Measurements from ENCODE around the gene TTLL10. TPM values are rescaled to one million over a fixed set of nuclear protein-coding genes. Genes with fewer than 3 reads are reported as not detected.

TTLL10 gene
- total RNA-seq, 2 donors from 2014 or later = not detected

DNA sequence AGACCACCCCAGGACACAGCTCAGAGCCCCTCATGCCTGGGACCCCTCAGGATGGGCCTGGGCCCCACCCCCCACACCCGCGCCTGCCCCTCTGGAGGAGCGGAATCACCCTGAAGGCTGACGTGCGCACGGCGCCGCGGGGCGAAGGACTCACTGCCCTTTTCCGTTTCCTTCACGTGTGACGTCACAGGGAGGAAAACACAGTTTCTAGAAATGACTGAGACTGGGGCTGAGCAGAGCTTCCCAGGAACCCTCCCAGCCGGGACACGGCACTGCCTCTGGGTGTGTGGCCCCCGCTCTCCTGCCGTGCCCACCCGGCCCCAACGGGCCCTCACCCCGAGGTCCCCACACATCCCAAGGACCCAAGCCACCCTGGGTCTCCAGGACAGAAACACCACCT is 45.7 kb downstream of the TTLL10 start:
- ATAC-seq (ENCODE audit: insufficient number of reproducible peaks, low FRiP score, low read depth) = no peak
- Histone ChIP-seq H3K9me3 (no peaks in the 10 kb centered on the region), H3K27ac (no peak overlapping the region), H3K27me3 (replicated peaks; ENCODE audit: insufficient read depth) (no peaks in the 10 kb centered on the region), H3K4me3 (no peak overlapping the region), H3K36me3 (peaks cover 52% of the 10 kb centered on the region), H3K4me1 (ENCODE audit: control insufficient read depth in 1 of 2, low read depth in 2 of 2) (no peaks in the 10 kb centered on the region)
- TF ChIP-seq, protein P1, sequence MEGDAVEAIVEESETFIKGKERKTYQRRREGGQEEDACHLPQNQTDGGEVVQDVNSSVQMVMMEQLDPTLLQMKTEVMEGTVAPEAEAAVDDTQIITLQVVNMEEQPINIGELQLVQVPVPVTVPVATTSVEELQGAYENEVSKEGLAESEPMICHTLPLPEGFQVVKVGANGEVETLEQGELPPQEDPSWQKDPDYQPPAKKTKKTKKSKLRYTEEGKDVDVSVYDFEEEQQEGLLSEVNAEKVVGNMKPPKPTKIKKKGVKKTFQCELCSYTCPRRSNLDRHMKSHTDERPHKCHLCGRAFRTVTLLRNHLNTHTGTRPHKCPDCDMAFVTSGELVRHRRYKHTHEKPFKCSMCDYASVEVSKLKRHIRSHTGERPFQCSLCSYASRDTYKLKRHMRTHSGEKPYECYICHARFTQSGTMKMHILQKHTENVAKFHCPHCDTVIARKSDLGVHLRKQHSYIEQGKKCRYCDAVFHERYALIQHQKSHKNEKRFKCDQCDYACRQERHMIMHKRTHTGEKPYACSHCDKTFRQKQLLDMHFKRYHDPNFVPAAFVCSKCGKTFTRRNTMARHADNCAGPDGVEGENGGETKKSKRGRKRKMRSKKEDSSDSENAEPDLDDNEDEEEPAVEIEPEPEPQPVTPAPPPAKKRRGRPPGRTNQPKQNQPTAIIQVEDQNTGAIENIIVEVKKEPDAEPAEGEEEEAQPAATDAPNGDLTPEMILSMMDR (IDR thresholded peaks at IDR 0.05) = no peak
- no peak for DNase-seq (ENCODE audit: low spot score)

DNA sequence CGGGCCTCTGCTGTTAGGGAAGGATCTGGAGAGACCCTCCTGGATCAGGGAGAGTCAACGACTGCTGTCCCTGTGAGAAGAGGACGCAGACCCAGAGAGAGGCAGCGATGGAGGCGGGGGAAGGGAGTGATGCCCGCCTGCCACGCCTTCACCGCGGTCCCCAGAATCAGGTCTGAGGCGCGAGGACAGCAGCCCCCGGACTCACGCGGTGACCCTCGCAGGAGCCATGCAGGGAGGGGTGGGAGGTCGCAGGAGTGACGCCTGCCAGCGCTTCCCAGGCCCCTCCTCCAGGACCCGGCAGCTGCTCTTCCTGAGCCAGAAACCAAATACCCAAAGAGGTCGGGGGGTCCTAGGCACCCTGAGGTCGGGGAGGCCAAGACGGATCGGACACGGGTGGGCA is 46.5 kb downstream of the TTLL10 start:
- Histone ChIP-seq H3K27me3 (replicated peaks; ENCODE audit: insufficient read depth) (no peaks in the 10 kb centered on the region), H3K4me1 (ENCODE audit: control insufficient read depth in 1 of 2, low read depth in 2 of 2) (no peaks in the 10 kb centered on the region), H3K4me3 (no peak overlapping the region), H3K9me3 (no peaks in the 10 kb centered on the region), H3K36me3 (peaks cover 59% of the 10 kb centered on the region), H3K27ac (no peak overlapping the region)
- DNase-seq (ENCODE audit: low spot score) = no peak
- TF ChIP-seq, protein P1 (IDR thresholded peaks at IDR 0.05) = no peak
- no peak for ATAC-seq (ENCODE audit: insufficient number of reproducible peaks, low FRiP score, low read depth)

DNA sequence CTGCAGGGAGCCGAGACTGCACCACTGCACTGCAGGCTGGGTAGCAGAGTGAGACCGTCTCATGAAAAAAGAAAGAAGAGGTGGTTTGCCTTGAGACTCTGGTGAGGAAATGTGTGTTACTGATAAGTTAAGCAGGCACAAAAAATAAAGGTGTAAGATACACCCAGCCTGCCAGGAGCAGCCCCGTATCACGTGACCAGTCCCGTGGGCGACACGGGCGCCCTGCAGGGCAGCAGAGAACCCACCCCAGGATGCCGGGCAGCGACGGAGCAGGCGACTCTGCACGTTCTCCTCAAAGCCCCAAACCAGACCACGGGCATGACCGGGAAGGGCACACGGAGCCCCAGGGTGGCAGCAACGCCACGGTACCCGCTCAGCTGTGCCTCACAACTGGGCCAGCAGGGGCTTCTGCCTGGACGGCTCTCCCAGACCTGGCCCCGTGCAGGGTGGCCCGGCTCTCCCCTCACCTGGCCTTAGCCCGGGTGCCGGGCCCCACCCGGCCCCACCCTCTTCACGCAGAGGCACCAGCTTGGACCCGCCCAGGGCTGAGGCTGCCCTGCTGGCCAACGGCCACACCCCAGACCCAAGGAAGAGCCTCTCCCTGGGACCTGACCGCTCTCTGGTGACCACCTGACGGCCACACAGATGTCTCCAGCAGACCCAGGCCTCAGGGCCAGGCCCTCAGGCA is 48.4 kb downstream of the TTLL10 start:
- no peaks in the 10 kb centered on the region for H3K9me3 ChIP-seq
- no peak overlapping the region for H3K27ac ChIP-seq
- ATAC-seq (ENCODE audit: insufficient number of reproducible peaks, low FRiP score, low read depth) = no peak
- H3K36me3 ChIP-seq = peaks cover 59% of the 10 kb centered on the region
- DNase-seq (ENCODE audit: low spot score) = no peak
- no peaks in the 10 kb centered on the region for H3K4me1 ChIP-seq (ENCODE audit: control insufficient read depth in 1 of 2, low read depth in 2 of 2)
- no peaks in the 10 kb centered on the region for H3K27me3 ChIP-seq (replicated peaks; ENCODE audit: insufficient read depth)
- H3K4me3 ChIP-seq = no peak overlapping the region
- TF ChIP-seq, protein P1 (IDR thresholded peaks at IDR 0.05) = no peak

DNA sequence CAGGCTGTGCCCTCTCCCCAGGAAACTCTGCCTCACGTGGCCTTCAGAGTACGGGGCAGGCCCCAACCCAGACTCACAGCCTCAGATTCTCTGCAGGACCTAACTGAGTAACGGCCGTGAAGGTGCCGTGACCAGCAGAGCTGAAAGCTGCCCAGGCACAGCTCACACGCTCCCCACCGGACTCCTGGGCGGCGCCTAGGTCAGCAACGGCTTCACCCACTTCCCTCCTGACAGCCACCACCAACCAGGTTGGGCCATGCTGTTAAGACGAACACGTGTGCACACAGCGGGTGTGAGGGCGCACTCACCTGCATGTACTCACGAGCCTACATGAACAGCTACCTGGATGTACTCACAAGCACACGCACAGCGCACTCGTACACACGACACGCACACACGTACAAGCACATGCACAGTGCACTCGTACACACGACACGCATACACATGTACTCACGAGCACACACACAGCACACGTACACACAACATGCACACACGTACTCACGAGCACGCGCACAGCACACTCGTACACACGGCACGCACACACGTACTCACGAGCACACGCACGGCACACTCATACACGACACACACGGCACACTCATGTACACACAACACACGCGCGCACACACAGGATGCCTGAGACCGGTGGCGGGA is 49.0 kb downstream of the TTLL10 start:
- TF ChIP-seq, protein P1 (IDR thresholded peaks at IDR 0.05) = no peak
- no peaks in the 10 kb centered on the region for H3K27me3 ChIP-seq (replicated peaks; ENCODE audit: insufficient read depth)
- H3K36me3 ChIP-seq = peaks cover 57% of the 10 kb centered on the region
- no peaks in the 10 kb centered on the region for H3K4me1 ChIP-seq (ENCODE audit: control insufficient read depth in 1 of 2, low read depth in 2 of 2)
- H3K27ac ChIP-seq = no peak overlapping the region
- ATAC-seq (ENCODE audit: insufficient number of reproducible peaks, low FRiP score, low read depth) (no peak), DNase-seq (ENCODE audit: low spot score) (no peak)
- no peak overlapping the region for H3K4me3 ChIP-seq
- no peaks in the 10 kb centered on the region for H3K9me3 ChIP-seq

DNA sequence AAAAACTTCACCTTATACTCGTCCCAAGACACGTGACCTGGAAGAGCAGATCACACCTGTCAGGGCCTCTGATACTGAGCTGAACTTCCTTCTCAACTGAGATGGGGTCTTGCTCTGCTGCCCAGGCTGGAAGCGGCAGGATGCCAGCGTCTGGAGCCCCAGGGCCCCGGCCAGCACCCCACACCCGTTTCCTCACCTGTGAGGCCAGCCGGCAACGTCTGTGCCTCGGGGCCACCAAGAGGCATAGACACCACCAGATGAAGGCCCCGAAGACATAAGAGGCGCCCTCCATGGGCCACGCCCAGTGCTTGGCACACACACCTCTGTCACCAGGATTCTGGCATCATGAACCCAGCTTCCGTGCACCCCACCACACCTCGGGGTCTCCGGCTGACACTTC is 49.6 kb downstream of the TTLL10 start:
- TF ChIP-seq, protein P1 (IDR thresholded peaks at IDR 0.05) = no peak
- no peak for ATAC-seq (ENCODE audit: insufficient number of reproducible peaks, low FRiP score, low read depth)
- peaks cover 57% of the 10 kb centered on the region for H3K36me3 ChIP-seq

More for the DNA sequence above, 49.6 kb downstream of the TTLL10 start:
- Histone ChIP-seq H3K9me3 (no peaks in the 10 kb centered on the region), H3K4me3 (no peak overlapping the region), H3K4me1 (ENCODE audit: control insufficient read depth in 1 of 2, low read depth in 2 of 2) (no peaks in the 10 kb centered on the region), H3K27me3 (replicated peaks; ENCODE audit: insufficient read depth) (no peaks in the 10 kb centered on the region), H3K27ac (no peak overlapping the region)
- DNase-seq (ENCODE audit: low spot score) = no peak
